Caco-2 (cell line): Measurements from ENCODE around the gene ARL8B. TPM values are rescaled to one million over a fixed set of nuclear protein-coding genes. Genes with fewer than 3 reads are reported as not detected.

Experiments
- BruUV-seq: library from RNA; stranded (reverse); fragments of 400-500 nt; replicated peaks from 2 replicates; lab custom pipeline; 2021; lab: Mats Ljungman, UMichigan
- CTCF ChIA-PET: fragments of 300-600 bp; sonication (Branson Sonifier 250); formaldehyde crosslinking; loops from one replicate; lab custom pipeline; 2022; ENCODE audit warnings: antibody characterized with exemption; lab: Charles Lee
- POLR2A ChIA-PET: fragments of 300-600 bp; sonication (Branson Sonifier 250); formaldehyde crosslinking; loops from one replicate; lab custom pipeline; 2022; ENCODE audit warnings: antibody characterized with exemption; lab: Charles Lee
- DNase-seq, 2 experiments: peaks; one replicate each; pipeline versions ENCODE4 v3.0.0 to v3.0.0-alpha.2; 2020 to 2022
- H3K27me3 ChIP-seq: replicated peaks from 2 replicates; pipeline ENCODE4 v1.6.0; 2011; ENCODE audit warnings: low read length; ENCODE audit not compliant: control insufficient read depth, insufficient read depth
- H3K36me3 ChIP-seq: 2 replicates; pipeline ENCODE4 v1.5.1; 2011; ENCODE audit warnings: low read length; ENCODE audit not compliant: control insufficient read depth, insufficient read depth
- H3K4me1 ChIP-seq: fragments of 250-450 bp; sonication (Bioruptor Pico); 2 replicates; pipeline ENCODE4 v1.5.1; 2020; ENCODE audit warnings: mild to moderate bottlenecking
- H3K4me3 ChIP-seq: 2 replicates; pipeline ENCODE4 v1.5.1; 2011; ENCODE audit warnings: low read depth, mild to moderate bottlenecking, control low read depth, low read length
- H3K9me3 ChIP-seq: fragments of 250-450 bp; sonication (Bioruptor Pico); 2 replicates; pipeline ENCODE4 v1.5.1; 2020; ENCODE audit warnings: mild to moderate bottlenecking, moderate library complexity
- H3K27ac Mint-ChIP-seq: one replicate; pipeline ENCODE4 v1.8.0; 2022; ENCODE audit warnings: mixed read lengths; ENCODE audit not compliant: unreplicated experiment
- H3K27me3 Mint-ChIP-seq: one replicate; pipeline ENCODE4 v1.8.0; 2022; ENCODE audit warnings: mixed read lengths; ENCODE audit not compliant: insufficient read depth, unreplicated experiment
- H3K36me3 Mint-ChIP-seq: one replicate; pipeline ENCODE4 v1.8.0; 2022; ENCODE audit warnings: mild to moderate bottlenecking, mixed read lengths; ENCODE audit not compliant: insufficient read depth, unreplicated experiment
- H3K4me1 Mint-ChIP-seq: one replicate; pipeline ENCODE4 v1.8.0; 2022; ENCODE audit warnings: low read depth, mixed read lengths; ENCODE audit not compliant: unreplicated experiment
- H3K4me3 Mint-ChIP-seq: one replicate; pipeline ENCODE4 v1.8.0; 2022; ENCODE audit warnings: mild to moderate bottlenecking, moderate library complexity, mixed read lengths; ENCODE audit not compliant: unreplicated experiment
- H3K9me3 Mint-ChIP-seq: one replicate; pipeline ENCODE4 v1.8.0; 2022; ENCODE audit warnings: mixed read lengths; ENCODE audit not compliant: unreplicated experiment
- CTCF ChIP-seq, 2 experiments: fragments of 200-600 bp in 1 of 2; IDR thresholded peaks; 1 replicate in 1 of 2; 2 replicates in 1 of 2; pipeline versions ENCODE4 v1.5.1 to v1.8.0; 2011 to 2022; ENCODE audit warnings: antibody characterized with exemption in 1 of 2, control low read depth in 1 of 2, inconsistent platforms in 1 of 2, low read depth in 1 of 2, low read length in 1 of 2, mild to moderate bottlenecking in 1 of 2, moderate library complexity in 1 of 2; ENCODE audit not compliant: insufficient read depth in 1 of 2, severe bottlenecking in 1 of 2, unreplicated experiment in 1 of 2
- intact Hi-C: fragments of 100-400 bp; cut with micrococcal nuclease; formaldehyde crosslinking; loops from one replicate; pipeline ENCODE4 v1.10.0; 2022; ENCODE audit not compliant: unreplicated experiment
- total RNA-seq: library from RNA; stranded (reverse); gene quantifications from 2 replicates; pipeline ENCODE4 v1.2.3, GENCODE V29; 2022

The ARL8B gene
- total RNA-seq, 1 experiment from 2014 or later = 65.0 TPM

DNA sequence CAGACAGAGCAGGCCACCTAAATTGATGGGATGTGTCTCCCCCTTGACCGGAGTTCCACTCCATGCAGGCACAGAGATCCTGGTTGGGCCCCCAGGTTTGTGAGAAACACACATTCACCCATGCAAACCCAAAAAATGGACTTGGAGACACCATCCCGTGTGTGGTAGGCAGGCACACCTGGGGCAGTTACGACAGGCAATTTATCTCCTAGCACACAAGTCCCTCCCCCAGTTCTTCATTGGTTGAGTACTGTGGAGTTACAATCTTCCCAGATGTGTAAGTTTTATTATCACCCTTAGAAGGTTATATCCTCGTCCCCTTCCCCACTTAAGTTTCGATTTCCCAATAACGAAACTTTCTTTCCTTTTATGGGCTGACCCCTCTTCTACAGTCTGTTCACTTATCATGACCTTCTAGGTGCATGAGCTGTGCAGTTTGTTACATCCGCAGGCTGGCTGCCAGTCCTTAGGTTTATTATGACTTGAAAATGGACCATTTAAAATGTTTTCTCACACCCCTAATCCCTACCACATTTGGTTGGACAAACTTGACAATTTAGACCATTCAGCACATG is 27.3 kb downstream of the ARL8B start:
- Mint-ChIP-seq H3K9me3 (peaks cover 10% of the 10 kb centered on the region), H3K4me3 (no peak overlapping the region), H3K36me3 (peaks cover 24% of the 10 kb centered on the region), H3K27me3 (no peaks in the 10 kb centered on the region), H3K27ac (no peak overlapping the region), H3K4me1 (peaks cover 17% of the 10 kb centered on the region)
- TF ChIP-seq CTCF (IDR thresholded peaks at IDR 0.05; ENCODE audit: insufficient read depth in 1 of 2, low read depth in 1 of 2, low read length in 1 of 2, severe bottlenecking in 1 of 2, unreplicated experiment in 1 of 2) = no peak
- Histone ChIP-seq H3K9me3 (no peaks in the 10 kb centered on the region), H3K4me1 (peaks cover 7% of the 10 kb centered on the region), H3K4me3 (no peak overlapping the region), H3K27me3 (no peaks in the 10 kb centered on the region), H3K36me3 (no peaks in the 10 kb centered on the region)
- CTCF ChIA-PET = interaction anchor here (1.0 kb wide), 1 partner anchor 169 kb away, joined by 3 read pairs; no protein-coding TSS in a partner anchor
- BruUV-seq = no TSS peak
- POLR2A ChIA-PET = no interaction called here
- DNase-seq = no peak
- intact Hi-C loops = no loop called here

DNA sequence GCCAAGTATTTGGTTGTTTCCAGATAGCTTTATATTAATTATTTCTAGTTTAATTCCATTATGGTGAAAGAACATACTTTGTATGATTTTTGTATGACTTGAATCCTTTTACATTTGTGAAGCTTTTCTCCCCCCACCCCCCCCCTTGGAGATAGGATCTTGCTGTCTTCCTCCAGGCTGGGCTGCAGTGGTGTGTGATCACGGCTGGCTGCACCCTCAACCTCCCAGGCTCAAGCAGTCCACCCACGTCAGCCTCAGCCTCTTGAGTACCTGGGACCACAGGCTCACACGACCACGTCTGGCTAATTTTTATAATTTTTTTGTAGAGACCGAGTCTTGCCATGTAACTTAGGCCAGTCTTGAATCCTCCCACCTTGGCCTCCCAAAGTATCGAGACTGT is 29.5 kb downstream of the ARL8B start:
- Mint-ChIP-seq H3K27ac (no peak overlapping the region), H3K36me3 (peaks cover 26% of the 10 kb centered on the region), H3K27me3 (no peaks in the 10 kb centered on the region), H3K9me3 (peaks cover 10% of the 10 kb centered on the region), H3K4me1 (no peaks in the 10 kb centered on the region), H3K4me3 (no peak overlapping the region)
- Histone ChIP-seq H3K36me3 (no peaks in the 10 kb centered on the region), H3K9me3 (no peaks in the 10 kb centered on the region), H3K4me1 (no peaks in the 10 kb centered on the region), H3K27me3 (no peaks in the 10 kb centered on the region), H3K4me3 (no peak overlapping the region)
- CTCF ChIA-PET = no interaction called here
- no peak for TF ChIP-seq CTCF (IDR thresholded peaks at IDR 0.05; ENCODE audit: insufficient read depth in 1 of 2, low read depth in 1 of 2, low read length in 1 of 2, severe bottlenecking in 1 of 2, unreplicated experiment in 1 of 2)
- POLR2A ChIA-PET = no interaction called here
- intact Hi-C loops = no loop called here
- no TSS peak for BruUV-seq
- no peak for DNase-seq

DNA sequence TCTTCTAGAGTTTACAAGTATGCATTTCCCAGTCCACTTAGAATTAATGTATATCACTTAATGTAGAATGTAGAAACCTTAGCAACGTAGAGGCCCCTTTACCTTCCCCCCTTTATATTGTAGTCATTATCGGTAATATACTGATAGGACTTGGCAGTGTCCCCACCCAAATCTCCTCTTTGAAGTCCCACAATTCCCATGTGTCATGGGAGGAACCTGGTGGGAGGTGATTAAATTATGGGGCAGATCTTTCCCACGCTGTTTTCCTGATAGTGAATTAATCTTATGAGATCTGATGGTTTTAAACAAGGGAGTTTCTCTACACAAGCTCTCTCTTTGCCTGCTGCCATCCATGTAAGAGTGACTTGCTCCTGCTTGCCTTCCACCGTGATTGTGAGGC is 31.0 kb downstream of the ARL8B start:
- no peak overlapping the region for H3K27ac Mint-ChIP-seq
- no peaks in the 10 kb centered on the region for H3K27me3 ChIP-seq
- no peaks in the 10 kb centered on the region for H3K27me3 Mint-ChIP-seq

More for the DNA sequence above, 31.0 kb downstream of the ARL8B start:
- H3K4me3 ChIP-seq = no peak overlapping the region
- Mint-ChIP-seq H3K4me1 (no peaks in the 10 kb centered on the region), H3K4me3 (no peak overlapping the region), H3K9me3 (no peaks in the 10 kb centered on the region), H3K36me3 (peaks cover 13% of the 10 kb centered on the region)
- no peaks in the 10 kb centered on the region for H3K9me3 ChIP-seq
- H3K4me1 ChIP-seq = no peaks in the 10 kb centered on the region
- intact Hi-C loops = no loop called here
- TF ChIP-seq CTCF (IDR thresholded peaks at IDR 0.05; ENCODE audit: insufficient read depth in 1 of 2, low read depth in 1 of 2, low read length in 1 of 2, severe bottlenecking in 1 of 2, unreplicated experiment in 1 of 2) = no peak
- POLR2A ChIA-PET = no interaction called here
- BruUV-seq = no TSS peak
- DNase-seq = no peak
- CTCF ChIA-PET = no interaction called here
- no peaks in the 10 kb centered on the region for H3K36me3 ChIP-seq
